ENCODE data around the gene USP49.

DNA sequence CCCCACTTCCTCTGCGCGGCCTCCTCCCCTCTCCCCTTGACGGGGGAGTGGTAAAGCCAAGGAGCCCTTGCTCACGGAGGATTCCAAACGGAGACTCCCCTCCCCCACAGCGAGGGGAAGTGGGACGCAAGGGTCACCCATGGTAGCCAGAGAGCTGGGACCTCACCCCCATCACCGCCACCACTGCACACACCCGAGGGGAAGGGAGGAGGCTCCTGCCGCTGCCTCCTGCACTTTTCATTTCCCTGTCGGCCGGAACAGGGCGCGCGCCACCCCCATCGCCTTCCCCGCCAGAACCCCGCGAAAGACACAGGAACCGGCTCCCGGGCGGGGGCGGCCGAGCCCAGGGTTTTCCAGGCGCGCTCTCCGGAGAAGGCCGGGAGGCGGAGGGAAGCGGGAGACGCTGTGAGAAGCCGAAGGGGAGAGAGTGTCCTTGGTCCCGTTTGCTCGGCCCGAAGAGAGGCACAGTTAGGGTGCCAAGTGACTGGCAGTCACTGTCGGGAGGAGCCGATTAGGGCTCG is 45.6 kb upstream of the USP49 start:
- TF ChIP-seq EZH2 (IDR thresholded peaks at IDR 0.05; ENCODE audit: low read length, unreplicated experiment): no peak
- TF ChIP-seq, protein P1, sequence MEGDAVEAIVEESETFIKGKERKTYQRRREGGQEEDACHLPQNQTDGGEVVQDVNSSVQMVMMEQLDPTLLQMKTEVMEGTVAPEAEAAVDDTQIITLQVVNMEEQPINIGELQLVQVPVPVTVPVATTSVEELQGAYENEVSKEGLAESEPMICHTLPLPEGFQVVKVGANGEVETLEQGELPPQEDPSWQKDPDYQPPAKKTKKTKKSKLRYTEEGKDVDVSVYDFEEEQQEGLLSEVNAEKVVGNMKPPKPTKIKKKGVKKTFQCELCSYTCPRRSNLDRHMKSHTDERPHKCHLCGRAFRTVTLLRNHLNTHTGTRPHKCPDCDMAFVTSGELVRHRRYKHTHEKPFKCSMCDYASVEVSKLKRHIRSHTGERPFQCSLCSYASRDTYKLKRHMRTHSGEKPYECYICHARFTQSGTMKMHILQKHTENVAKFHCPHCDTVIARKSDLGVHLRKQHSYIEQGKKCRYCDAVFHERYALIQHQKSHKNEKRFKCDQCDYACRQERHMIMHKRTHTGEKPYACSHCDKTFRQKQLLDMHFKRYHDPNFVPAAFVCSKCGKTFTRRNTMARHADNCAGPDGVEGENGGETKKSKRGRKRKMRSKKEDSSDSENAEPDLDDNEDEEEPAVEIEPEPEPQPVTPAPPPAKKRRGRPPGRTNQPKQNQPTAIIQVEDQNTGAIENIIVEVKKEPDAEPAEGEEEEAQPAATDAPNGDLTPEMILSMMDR (conservative IDR thresholded peaks at IDR 0.05; ENCODE audit: low read depth, low read length): no peak
- no peak for TF ChIP-seq EZH2phosphoT487 (IDR thresholded peaks at IDR 0.05; ENCODE audit: borderline replicate concordance, low read length)

All from PC-3 (cell line).